A549 (cell line): Measurements from ENCODE around the gene IL17REL.

ENCODE experiments used
- CHD4 ChIP-seq: fragments of 200-600 bp; sonication (generic); IDR thresholded peaks from 2 replicates; pipeline ENCODE4 v1.6.1; 2016; ENCODE audit warnings: antibody characterized with exemption, mild to moderate bottlenecking, borderline replicate concordance
- CTCF ChIP-seq: fragments of >200 bp; sonication (Bioruptor Twin); formaldehyde crosslinking; IDR thresholded peaks from 3 replicates; pipeline ENCODE4 v1.5.1; 2016
- EHMT2 ChIP-seq: fragments of 200-600 bp; sonication (generic); IDR thresholded peaks from 2 replicates; pipeline ENCODE4 v1.6.1; 2016; ENCODE audit warnings: antibody characterized with exemption, low read depth, mild to moderate bottlenecking, moderate library complexity
- MAX ChIP-seq: IDR thresholded peaks from 2 replicates; pipeline ENCODE4 v1.6.1; 2012
- MAZ ChIP-seq: fragments of 150-350 bp; IDR thresholded peaks from 2 replicates; pipeline ENCODE4 v1.6.1; 2014; ENCODE audit warnings: antibody characterized with exemption, low read depth, low read length, borderline replicate concordance
- NR3C1 ChIP-seq: fragments of >200 bp; sonication (Bioruptor Twin); formaldehyde crosslinking; IDR thresholded peaks from 3 replicates; pipeline ENCODE4 v1.6.1; 2017
- POLR2A ChIP-seq: IDR thresholded peaks from 2 replicates; pipeline ENCODE4 v1.6.1; 2012; ENCODE audit warnings: mild to moderate bottlenecking, low read length
- RARB ChIP-seq: fragments of 250-450 bp; sonication (Bioruptor Pico); IDR thresholded peaks from 2 replicates; pipeline ENCODE4 v1.8.0; 2021; ENCODE audit warnings: mild to moderate bottlenecking, moderate library complexity
- RFX5 ChIP-seq: fragments of 450-650 bp; IDR thresholded peaks from 2 replicates; pipeline ENCODE4 v1.7.1; 2014; ENCODE audit warnings: antibody characterized with exemption, mild to moderate bottlenecking, moderate library complexity
- USF2 ChIP-seq: fragments of 450-650 bp; IDR thresholded peaks from 2 replicates; pipeline ENCODE4 v1.6.1; 2014; ENCODE audit warnings: antibody characterized with exemption
- ZSCAN20 ChIP-seq: fragments of 250-450 bp; sonication (Bioruptor Pico); IDR thresholded peaks from 2 replicates; pipeline ENCODE4 v1.8.0; 2022; ENCODE audit warnings: mild to moderate bottlenecking, moderate library complexity

- no peak; the same call in 2 of the 3 replicates for TF ChIP-seq CTCF
- TF ChIP-seq MAX = no peak
- no peak for TF ChIP-seq ZSCAN20 (CRISPR knock-in tag)
- no peak for TF ChIP-seq NR3C1
- TF ChIP-seq RARB = no peak
- TF ChIP-seq CHD4 = no peak
- TF ChIP-seq POLR2A = no peak
- no peak for TF ChIP-seq MAZ
- no peak for TF ChIP-seq EHMT2
- TF ChIP-seq RFX5 = no peak
- no peak for TF ChIP-seq USF2
These were observed 18.8 kb downstream of the IL17REL start for GRCh38 chr22:49993649-49994360.
